ENCODE results near the gene PRSS57.

- TF ChIP-seq CTCF (IDR thresholded peaks at IDR 0.05; ENCODE audit: low read depth, low read length, poor library complexity, severe bottlenecking), result no peak
- no peak for TF ChIP-seq EZH2phosphoT487 (IDR thresholded peaks at IDR 0.05; ENCODE audit: borderline replicate concordance, low read length)
Observed at GRCh38 chr19:732148-733069, 37.2 kb upstream of the PRSS57 start.
